Measurements from ENCODE around the gene WWP2.

WWP2 gene

DNA sequence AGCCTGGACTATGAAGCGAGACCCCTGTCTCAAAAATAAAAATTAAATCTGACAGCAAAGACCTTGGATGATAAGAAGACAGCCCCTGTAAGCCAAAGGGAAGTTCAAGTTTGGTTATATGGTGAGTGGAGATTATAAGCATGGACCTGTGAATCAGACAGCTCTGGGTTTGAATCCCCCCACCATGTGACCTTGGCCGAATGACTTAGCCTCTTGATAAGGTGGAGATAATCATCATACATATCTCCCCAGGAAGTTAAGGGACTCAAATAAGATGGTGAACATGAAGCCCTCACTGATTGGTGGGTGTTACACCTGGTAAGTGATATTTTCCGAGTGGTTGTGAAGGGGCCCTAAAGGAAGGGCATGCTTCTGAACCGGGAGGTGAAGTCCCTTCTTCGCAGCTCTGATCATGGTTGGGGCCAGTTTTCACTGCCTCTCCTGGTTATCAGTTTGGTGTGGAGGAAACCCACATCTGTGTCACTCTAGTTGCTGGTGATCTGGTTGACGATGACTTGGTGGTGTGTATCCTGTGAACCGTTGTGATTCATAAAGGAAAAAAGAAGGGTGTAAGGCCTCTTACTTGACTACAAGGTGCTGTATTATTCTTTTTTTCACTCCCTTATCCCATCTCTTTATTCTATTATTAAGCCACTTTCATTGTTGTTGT is 127.3 kb downstream of the WWP2 start:
- DNase-seq (ENCODE audit: low read depth in 2 of 2) = peak in 1 of 2 donors; percentile 2

DNA sequence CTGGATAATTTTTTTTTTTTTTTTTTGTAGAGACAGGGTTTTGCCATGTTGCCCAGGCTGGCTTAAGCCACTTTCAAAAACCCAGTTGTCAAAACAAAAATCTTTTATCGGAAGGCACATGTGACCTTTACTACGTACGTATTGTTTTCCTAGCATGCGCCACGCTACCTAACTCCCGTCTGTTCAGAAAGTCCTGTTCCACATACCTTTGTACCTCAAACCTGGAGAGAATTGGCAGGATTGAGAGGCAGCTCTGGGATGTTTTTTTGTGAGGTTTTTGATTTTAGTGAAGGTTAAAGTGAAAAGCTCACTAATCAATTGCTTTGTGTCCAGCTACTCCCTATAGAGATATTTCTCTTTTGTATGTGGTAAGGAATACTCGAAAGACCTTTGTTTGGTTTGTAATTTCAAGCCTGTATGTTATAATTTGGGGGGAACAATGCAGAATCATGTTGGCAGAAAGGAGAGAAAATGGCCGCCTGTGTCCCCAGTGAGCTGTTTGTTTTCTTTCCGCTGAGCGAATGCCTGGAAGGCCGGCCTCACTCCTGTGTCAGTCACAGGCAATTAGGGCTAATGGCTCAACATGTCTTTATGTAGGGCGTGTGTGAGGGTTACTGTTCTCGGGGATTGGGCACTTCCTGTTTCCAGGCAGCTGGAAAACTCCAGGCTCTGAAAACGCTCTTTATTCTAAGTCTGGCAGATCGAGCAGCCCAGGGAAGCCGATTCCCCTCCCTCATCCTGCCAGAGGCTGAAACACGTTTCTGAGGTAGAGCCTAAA is 128.2 kb downstream of the WWP2 start:
- DNase-seq (ENCODE audit: low read depth in 2 of 2) = no peak

DNA sequence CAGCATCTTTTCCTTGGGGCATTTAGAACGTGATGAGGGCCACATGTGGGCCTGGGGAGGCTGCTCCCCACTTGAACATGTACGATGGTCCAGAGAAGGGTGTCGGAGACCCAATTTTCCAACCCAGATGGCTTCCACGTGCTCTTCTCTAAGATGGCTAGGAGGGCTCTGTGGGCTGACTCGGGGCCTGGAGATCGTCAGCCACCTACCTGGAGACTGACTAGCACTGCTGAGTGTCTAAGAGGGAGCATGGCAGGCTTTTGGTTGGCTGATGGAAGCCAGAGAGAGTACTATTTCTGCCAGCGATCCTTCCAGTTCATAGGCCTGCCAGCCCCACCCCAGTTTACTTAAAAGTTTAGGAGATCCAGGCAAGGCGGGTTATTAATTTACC is 128.8 kb downstream of the WWP2 start:
- DNase-seq (ENCODE audit: low read depth in 2 of 2) = no peak

DNA sequence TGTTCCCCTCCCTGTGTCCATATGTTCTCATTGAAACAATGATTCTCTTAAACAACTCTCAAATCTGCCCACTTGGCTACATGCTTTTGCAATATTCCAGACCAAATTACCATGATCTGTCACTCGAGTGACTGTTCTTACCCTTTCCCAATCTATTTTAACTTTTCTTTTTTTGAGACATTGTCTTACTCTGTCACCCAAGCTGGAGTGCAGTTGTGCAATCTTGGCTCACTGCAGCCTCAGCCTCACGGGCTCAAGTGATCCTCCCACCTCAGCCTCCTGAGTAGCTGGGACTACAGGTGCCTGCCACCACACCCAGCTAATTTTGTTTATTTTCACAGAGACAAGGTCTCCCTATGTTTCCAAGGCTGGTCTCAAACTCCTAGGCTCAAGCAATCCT is 130.2 kb downstream of the WWP2 start:
- DNase-seq (ENCODE audit: low read depth in 2 of 2) = no peak

DNA sequence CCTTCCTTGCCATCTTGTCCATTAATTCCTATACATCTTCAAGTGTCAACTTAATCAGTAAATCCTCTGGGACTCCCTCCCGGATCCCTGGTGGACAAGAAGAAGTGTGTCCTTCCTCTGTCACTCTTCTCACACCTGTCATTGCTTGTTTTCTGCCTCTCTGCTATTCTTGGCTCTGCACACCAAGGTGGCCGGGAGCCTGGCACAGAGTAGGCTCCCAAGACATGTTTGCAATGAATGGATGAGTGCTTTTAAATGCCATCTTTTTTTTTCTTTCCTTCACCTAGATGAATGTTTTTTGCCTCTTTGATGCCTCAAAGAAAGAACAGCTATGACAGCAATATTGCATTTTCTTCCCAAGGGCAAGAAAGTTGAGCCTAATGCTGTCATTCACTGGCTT is 131.0 kb downstream of the WWP2 start:
- DNase-seq (ENCODE audit: low read depth in 2 of 2) = no peak

DNA sequence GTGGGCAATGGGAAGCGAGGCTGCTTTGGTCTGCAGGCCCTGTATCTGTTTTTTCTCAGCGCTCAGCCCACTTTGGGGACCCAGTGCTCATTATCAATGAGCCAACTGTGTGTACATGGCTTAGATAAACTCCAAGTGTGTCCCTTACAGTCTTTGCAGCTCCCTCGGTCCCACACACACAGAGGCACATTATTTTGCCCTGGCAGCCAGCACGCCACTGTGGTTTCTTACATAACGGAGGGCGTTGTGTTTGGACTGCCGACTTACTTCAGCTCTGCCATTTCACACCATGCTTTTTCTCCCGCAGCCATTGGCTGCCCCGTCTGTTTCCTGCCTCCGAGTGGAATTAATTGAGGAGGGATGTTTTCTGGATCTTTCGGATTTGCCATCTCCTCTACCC is 132.5 kb downstream of the WWP2 start:
- no peak for DNase-seq (ENCODE audit: low read depth in 2 of 2)

DNA sequence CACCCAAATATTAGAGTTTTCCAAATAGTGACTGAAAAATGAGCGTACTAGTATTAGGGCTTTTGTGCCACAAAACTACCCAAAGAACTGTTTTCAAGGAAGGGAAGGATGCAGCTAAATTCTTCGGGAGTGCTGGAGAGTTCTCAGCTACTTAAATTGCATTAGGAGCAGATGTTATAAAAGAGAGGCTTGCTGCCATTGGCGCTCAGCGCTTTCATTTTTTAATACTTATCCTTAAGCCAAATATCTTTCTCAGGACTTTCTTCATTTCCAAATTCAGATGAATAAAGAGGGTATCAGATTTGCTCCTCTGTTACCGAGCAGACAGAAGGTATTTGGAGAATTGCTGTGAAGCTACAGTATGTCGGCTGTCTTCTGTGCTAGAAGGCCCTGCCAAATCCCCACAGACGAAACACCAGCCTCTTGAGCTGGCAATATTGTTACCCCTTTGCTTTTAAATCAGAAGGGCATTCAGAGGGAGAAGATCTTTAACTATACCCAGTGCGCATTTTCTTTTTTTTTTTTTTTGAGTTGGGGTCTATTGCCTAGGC is 141.8 kb downstream of the WWP2 start:
- DNase-seq (ENCODE audit: low read depth in 2 of 2) = no peak

DNA sequence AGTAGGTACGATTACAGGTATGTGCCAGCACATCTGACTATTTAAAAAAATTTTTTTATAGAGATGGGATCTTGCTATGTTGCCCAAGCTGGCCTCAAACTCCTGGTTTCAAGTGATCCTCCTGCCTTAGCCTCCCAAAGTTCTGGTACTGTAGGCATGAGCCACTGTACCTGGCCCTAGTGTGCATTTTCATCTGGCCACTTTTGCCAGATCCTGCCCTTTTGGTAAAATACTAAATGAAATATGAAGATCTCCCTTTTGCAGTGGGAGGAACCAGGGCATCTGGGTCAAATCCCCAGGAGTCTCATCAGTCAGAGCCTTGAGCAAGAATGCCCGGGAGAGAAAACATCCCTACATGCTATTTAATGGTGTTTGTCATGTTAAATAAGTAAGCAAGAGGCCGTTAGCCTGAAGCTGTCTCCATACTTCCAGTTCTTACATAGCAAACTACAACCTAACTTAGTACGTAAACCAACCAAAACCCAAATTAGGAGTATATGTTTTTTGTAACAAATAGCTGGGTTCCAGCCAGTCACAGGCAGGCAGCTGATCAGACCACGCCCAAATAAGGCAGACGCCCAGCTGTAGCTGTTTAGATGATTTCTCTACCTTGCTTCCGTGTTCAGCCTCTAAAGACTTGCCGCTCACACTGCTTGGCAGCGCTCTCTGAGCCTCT is 142.5 kb downstream of the WWP2 start:
- DNase-seq (ENCODE audit: low read depth in 2 of 2) = no peak

DNA sequence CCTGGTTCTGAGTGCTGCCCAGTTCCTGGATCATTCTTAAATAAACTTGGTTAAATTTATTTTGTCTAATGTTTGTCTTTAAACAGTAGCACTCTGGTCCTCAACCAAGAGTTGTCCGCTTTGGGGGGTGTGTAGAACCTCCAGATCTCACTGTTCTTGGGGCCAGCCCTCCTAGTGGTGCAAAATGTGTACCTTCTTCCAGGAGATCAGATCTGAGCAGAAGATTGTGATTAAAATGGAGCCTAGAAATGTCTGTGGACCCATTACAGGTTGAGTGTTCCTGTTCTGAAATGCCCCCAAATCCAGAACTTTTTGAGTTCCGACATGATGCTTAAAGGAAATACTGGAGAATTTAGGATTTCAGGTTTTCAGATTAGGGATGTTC is 143.0 kb downstream of the WWP2 start:
- DNase-seq (ENCODE audit: low read depth in 2 of 2) = no peak

DNA sequence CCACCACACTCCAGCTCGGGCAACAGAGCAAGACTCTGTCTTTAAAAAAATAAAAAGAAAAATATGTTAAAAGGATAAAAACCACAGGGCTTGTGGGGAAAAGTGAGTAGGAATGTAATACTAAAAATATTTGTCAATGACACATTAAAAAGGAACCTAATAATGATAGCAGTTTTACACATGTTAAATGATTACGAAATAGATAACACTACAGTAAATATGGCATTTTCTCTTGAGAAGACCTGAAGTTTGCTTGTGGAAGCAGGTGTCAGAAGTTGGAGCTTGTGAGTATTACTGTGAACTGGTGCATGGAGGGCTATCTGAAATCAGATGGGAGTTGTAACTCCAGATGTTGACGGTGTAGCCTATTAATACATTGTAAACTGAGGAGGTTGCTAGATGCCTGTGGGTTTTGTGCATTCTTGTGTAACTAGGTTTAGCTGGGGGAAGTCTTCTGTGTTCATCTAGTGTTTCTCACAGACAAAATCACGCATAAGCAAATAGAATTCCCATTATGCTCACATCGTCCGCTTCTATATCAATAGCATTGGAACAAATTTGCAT is 144.8 kb downstream of the WWP2 start:
- DNase-seq (ENCODE audit: low read depth in 2 of 2) = no peak

DNA sequence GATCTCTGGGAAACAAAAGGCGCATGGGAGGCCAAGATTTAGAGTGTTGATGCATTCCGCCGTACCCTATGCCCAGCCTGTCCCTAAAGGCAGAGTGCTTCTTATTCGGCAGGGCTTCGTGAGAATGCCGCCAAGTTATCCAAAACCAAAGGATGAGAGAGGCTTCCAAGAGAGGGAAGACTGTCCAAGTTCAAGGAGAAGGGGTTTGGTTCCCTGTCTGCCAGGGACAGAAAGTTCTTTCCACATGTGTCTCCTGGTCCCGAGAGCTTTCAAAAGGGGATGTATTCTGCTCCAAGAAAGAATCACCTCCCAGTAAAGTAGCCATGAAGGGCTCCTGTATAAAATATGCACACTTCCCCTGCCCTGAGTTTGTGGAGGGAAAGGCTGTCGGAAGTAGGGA is 146.9 kb downstream of the WWP2 start:
- DNase-seq (ENCODE audit: low read depth in 2 of 2) = no peak

DNA sequence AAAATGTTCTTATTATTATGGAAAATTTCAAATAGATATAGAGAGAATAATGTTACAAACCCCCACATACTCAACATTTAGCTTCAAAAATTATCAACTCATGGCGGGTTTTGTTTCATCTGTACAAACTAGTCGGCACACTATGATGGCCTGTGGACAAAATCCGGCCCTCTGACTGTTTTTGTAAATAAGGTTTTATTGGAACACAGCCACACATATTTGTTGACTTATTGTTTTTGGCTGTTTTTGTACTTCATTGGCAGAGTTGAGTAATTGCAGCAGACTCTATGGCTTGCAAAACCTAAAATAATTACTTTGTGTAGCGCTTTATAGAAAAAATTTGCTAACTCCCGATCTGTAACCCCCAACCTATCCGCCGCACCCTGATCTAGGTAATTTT is 147.6 kb downstream of the WWP2 start:
- no peak for DNase-seq (ENCODE audit: low read depth in 2 of 2)

DNA sequence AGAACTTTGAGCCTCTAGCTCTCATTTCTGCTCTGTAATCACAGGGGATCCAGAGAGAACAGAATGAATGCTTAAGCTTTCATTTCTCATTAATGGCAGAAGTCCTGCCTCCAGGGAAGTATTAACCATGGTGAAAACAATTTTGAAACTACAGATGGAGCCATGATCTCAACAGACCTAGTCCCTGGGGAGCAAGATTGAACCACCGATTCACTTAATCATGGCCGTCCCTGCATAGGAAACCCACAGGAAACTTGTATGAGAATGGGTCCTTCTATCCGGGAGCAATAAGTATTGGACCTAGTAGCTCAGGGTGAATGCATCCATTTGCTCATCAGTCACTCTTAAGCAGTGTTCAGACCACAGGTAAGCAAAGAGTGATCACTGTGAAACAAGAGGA is 148.8 kb downstream of the WWP2 start:
- no peak for DNase-seq (ENCODE audit: low read depth in 2 of 2)

DNA sequence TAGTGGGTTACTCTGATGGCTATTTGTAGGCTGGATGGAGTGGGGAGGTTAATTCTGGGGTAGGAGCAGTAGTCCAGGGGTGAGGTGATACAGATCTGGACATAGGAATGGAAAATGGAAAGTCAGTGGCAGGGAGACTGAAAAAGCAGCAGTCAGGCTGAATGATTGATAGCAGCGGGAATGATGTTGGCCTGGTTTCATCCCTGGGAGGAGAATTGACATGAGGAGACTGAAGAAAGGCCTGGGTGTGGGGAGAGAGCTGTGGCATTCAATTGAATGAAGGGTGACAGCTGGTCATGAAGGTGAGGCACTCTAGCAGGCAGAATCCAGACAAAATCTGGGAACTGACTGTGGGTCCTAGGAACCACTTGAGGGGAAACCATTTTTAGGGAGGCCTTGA is 154.3 kb downstream of the WWP2 start:
- DNase-seq (ENCODE audit: low read depth in 2 of 2) = no peak

DNA sequence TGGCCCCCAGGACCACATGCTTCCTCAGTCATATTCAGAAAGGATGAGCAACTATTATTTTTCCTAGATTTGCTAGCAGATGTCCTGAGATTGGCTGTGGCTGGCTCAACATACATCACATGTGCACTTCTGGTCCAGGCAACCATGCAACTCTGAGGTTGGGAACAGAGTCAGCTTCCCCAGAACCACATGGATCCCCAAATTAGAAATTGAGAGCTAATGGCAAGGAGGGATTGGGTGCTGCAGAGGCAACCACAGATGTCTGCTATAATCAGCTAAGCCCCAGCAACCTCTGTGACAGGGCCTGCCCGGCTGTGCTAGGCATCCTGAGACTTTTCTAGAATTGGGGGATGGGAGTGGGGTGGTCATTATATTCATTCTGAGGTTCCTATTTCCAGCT is 155.2 kb downstream of the WWP2 start:
- DNase-seq (ENCODE audit: low read depth in 2 of 2) = no peak

DNA sequence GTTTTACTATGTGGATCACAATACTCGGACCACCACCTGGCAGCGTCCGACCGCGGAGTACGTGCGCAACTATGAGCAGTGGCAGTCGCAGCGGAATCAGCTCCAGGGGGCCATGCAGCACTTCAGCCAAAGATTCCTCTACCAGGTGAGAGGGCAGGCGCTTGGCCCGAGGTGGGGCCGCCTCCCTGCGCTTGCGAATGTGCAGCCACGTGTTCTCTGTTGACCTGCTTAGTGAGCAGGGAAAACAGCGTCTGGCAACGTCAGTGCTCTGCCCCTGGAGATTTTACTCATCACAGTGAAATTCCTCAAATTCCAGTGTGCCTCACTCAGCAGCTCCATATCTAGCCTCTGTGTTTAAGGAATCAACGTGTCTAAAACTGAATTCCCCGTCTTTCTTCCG is 155.6 kb downstream of the WWP2 start:
- no peak for DNase-seq (ENCODE audit: low read depth in 2 of 2)

DNA sequence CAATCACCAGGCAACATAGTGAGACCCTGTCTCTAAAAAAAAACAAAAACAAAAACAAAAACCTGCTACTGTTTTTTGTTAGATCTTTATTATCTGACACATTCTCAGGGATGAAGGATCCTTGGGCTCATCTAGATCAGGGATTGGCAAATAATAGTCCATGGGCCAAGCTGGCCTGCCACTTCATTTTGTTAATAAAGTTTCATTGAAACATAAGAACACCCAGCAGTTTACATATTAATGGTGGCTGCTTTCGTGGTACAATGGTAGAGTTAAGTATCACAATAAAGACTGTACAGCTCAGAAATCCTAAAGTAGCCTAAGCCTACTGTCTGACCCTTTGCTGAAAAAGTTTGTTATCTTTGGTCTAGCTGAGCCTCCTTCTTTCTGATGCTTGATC is 156.1 kb downstream of the WWP2 start:
- no peak for DNase-seq (ENCODE audit: low read depth in 2 of 2)

DNA sequence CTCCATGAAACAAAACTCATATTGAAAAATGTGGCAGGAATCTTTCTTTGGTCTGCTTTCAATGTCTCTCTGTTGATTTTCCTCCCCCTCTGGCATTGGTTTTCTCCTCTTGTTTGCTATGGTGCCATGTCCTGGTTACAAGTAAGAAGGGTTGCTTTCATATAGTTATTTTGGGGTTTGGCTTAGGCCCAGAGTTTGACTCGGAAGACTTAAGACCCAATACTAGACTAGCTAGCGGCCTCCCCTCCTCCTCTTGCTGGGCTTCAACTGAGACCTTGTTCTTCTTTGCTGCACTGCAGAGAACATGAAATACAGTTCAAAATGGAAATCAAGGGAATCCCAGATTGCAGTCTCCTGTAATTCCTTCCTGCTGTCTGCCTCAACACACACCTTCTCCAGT is 159.0 kb downstream of the WWP2 start:
- DNase-seq (ENCODE audit: low read depth in 2 of 2) = no peak

DNA sequence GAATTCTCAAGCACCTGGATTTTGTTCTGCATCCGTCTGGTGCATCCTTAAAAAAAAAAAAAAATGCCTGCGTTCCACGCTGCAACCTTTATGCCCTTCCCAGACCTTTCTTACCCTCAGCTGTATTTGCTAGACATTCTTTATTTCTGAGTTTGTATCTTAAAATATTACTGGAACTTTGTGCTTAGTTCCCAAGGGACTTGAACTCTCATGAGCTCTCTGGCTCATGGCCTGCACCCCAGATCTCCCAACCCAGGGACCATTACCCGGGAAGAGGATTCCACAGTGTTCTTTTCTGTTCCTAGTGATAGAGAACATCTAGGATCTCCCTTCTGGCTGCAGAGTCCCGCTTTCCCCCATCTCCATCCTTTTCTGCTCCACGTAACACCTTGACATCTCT is 160.1 kb downstream of the WWP2 start:
- no peak for DNase-seq (ENCODE audit: low read depth in 2 of 2)

DNA sequence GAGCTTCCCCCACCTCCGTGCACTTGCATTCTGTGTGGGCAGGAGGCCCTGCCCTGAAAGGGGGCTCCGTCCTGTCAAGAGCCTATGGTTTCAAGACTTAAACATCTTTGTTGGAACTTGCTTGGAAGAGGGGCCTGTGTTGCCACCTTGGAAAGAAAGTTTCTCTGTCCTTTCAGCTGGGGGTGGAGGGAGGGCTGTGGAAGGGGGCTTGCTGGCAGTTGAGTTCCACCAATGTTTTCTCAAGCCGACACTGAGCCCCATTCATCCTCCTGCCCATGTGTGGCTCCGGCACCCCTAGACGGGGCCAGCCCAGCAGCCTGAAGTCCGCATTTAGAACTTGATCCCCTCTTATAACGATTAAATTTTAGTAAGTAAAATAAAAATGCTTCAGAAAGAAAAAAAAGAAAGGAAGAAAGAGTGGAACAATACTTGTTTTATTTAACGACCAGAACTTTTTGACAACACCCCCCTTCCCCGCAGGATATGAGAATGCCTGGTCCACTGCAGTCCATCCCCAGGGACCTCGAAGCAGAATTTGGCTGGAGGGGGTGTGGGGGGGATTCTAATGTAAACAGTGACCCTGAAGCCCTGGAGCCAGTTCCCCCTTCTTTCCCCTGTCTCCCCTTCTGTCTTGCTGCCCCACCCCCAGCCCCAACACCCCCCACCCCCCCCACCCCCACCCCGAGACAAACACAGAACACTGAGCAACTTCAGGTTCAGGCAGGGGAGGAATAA is 162.1 kb downstream of the WWP2 start:
- no peak for DNase-seq (ENCODE audit: low read depth in 2 of 2)

DNA sequence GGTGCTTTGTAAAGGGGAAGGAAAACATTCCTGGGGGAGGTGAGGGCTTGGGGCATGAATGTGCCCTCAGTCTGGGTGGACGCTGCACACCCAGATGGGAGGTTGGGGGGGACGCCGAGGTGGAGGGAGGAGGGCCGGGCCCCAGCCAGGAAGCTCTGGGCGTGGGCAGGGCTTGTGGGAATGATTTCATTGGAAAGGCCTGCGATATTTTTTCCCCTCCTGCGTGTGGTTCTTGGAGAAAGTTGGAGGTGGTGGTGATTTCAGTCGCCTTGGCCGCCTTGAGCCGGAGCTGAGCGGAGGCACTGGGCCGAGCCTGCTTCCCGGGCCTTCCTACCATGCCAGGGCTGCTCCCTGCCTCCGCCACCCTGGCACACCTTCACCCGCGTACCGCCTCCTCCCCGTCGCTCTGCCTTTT is 162.7 kb downstream of the WWP2 start:
- DNase-seq (ENCODE audit: low read depth in 2 of 2) = no peak

DNA sequence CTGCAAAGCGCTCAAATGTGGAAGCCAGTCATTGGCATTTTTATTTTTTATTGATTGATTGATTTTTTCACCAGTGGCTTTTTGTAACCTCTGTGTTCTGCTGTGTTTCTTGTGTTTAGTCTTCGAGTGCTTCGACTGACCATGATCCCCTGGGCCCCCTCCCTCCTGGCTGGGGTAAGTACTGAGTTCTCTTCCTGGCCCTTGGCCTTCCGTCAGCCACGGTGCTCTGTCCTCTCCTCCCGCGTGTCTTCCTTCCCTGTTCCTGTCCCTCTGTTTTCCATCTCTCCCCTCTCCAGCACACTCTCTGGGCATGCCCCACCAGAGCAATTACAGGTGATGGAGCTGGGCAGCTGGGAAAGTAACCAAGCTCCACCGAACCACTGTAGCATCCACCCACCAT is 163.2 kb downstream of the WWP2 start:
- DNase-seq (ENCODE audit: low read depth in 2 of 2) = no peak
